HEK293 (cell line): ENCODE data around the gene RING1.

Experiments
- BCL11A ChIP-seq: fragments of 450-650 bp; formaldehyde crosslinking; IDR thresholded peaks from 2 replicates; pipeline ENCODE4 v1.5.1; 2016; ENCODE audit warnings: low read depth, missing biosample characterization, missing genetic modification characterization
- KLF7 ChIP-seq: fragments of 450-650 bp; formaldehyde crosslinking; IDR thresholded peaks from 2 replicates; pipeline ENCODE4 v1.5.1; 2016; ENCODE audit warnings: missing biosample characterization, missing genetic modification characterization, borderline replicate concordance
- KLF8 ChIP-seq: fragments of 450-650 bp; formaldehyde crosslinking; IDR thresholded peaks from 2 replicates; pipeline ENCODE4 v1.5.1; 2016; ENCODE audit warnings: missing biosample characterization, missing genetic modification characterization
- ZBTB1 ChIP-seq: fragments of 450-650 bp; formaldehyde crosslinking; IDR thresholded peaks from 2 replicates; pipeline ENCODE4 v1.5.1; 2016; ENCODE audit warnings: missing biosample characterization, missing genetic modification characterization
- ZBTB17 ChIP-seq: fragments of 450-650 bp; formaldehyde crosslinking; IDR thresholded peaks from 2 replicates; pipeline ENCODE4 v1.5.1; 2016; ENCODE audit warnings: missing biosample characterization, missing genetic modification characterization
- ZBTB20 ChIP-seq: fragments of 450-650 bp; formaldehyde crosslinking; IDR thresholded peaks from 2 replicates; pipeline ENCODE4 v1.5.1; 2016; ENCODE audit warnings: missing biosample characterization, missing genetic modification characterization
- ZFP69B ChIP-seq: fragments of 450-650 bp; formaldehyde crosslinking; IDR thresholded peaks from 2 replicates; pipeline ENCODE4 v1.5.1; 2016; ENCODE audit warnings: missing biosample characterization, missing genetic modification characterization
- ZNF138 ChIP-seq: fragments of 450-650 bp; formaldehyde crosslinking; IDR thresholded peaks from 2 replicates; pipeline ENCODE4 v1.5.1; 2016; ENCODE audit warnings: missing biosample characterization, missing genetic modification characterization, borderline replicate concordance
- ZNF155 ChIP-seq: fragments of 450-650 bp; formaldehyde crosslinking; IDR thresholded peaks from 2 replicates; pipeline ENCODE4 v1.5.1; 2016; ENCODE audit warnings: missing biosample characterization, missing genetic modification characterization
- ZNF274 ChIP-seq, 2 experiments: fragments of 200-500 bp in 1 of 2; fragments of 450-650 bp in 1 of 2; sonication (Bioruptor generic) in 1 of 2; formaldehyde crosslinking in 1 of 2; IDR thresholded peaks; 2 replicates each; pipeline versions ENCODE4 v1.5.1 to v1.6.1; 2014 to 2016; ENCODE audit warnings: borderline replicate concordance in 1 of 2, inconsistent platforms in 1 of 2, low read length in 1 of 2, missing biosample characterization in 1 of 2, missing genetic modification characterization in 1 of 2
- ZNF341 ChIP-seq: fragments of 450-650 bp; formaldehyde crosslinking; IDR thresholded peaks from 2 replicates; pipeline ENCODE4; 2016; ENCODE audit warnings: low read depth, missing biosample characterization, missing genetic modification characterization
- ZNF423 ChIP-seq: fragments of 450-650 bp; formaldehyde crosslinking; IDR thresholded peaks from 2 replicates; pipeline ENCODE4 v1.5.1; 2016; ENCODE audit warnings: missing biosample characterization, missing genetic modification characterization
- ZNF426 ChIP-seq: fragments of 450-650 bp; formaldehyde crosslinking; IDR thresholded peaks from 2 replicates; pipeline ENCODE4 v1.5.1; 2017; ENCODE audit warnings: missing biosample characterization, missing genetic modification characterization, mild to moderate bottlenecking, inconsistent platforms, moderate library complexity
- ZNF48 ChIP-seq: fragments of 450-650 bp; formaldehyde crosslinking; IDR thresholded peaks from 2 replicates; pipeline ENCODE4 v1.5.1; 2016; ENCODE audit warnings: missing biosample characterization, missing genetic modification characterization
- ZNF510 ChIP-seq: fragments of 450-650 bp; formaldehyde crosslinking; IDR thresholded peaks from 2 replicates; pipeline ENCODE4 v1.5.1; 2018; ENCODE audit warnings: mild to moderate bottlenecking, missing genetic modification characterization, missing biosample characterization; ENCODE audit not compliant: insufficient replicate concordance
- ZNF560 ChIP-seq: fragments of 450-650 bp; formaldehyde crosslinking; IDR thresholded peaks from 2 replicates; pipeline ENCODE4 v1.5.1; 2017; ENCODE audit warnings: missing biosample characterization, missing genetic modification characterization, borderline replicate concordance
- ZNF561 ChIP-seq: fragments of 450-650 bp; IDR thresholded peaks from 2 replicates; pipeline ENCODE4 v1.5.1; 2018; ENCODE audit warnings: missing biosample characterization, missing genetic modification characterization, borderline replicate concordance
- ZNF571 ChIP-seq: fragments of 450-650 bp; formaldehyde crosslinking; IDR thresholded peaks from 2 replicates; pipeline ENCODE4 v1.5.0; 2017; ENCODE audit warnings: missing biosample characterization, missing genetic modification characterization
- ZNF596 ChIP-seq: fragments of 450-650 bp; IDR thresholded peaks from 2 replicates; pipeline ENCODE4 v1.5.0; 2018; ENCODE audit warnings: missing biosample characterization, mild to moderate bottlenecking, missing genetic modification characterization, moderate library complexity
- ZNF621 ChIP-seq: fragments of 450-650 bp; formaldehyde crosslinking; IDR thresholded peaks from 2 replicates; pipeline ENCODE4 v1.5.1; 2017; ENCODE audit warnings: missing biosample characterization, missing genetic modification characterization
- ZNF629 ChIP-seq: fragments of 450-650 bp; formaldehyde crosslinking; IDR thresholded peaks from 2 replicates; pipeline ENCODE4 v1.5.1; 2017; ENCODE audit warnings: missing biosample characterization, missing genetic modification characterization
- ZNF791 ChIP-seq: fragments of 450-650 bp; formaldehyde crosslinking; IDR thresholded peaks from 2 replicates; pipeline ENCODE4 v1.5.1; 2016; ENCODE audit warnings: missing biosample characterization, missing genetic modification characterization
- ZSCAN16 ChIP-seq: fragments of 450-650 bp; formaldehyde crosslinking; IDR thresholded peaks from 2 replicates; pipeline ENCODE4 v1.5.1; 2016; ENCODE audit warnings: missing biosample characterization, missing genetic modification characterization
- TF ChIP-seq, protein P1 (sequence below): sonication (generic); formaldehyde crosslinking; IDR thresholded peaks from 2 replicates; pipeline ENCODE4 v1.8.1; 2022; ENCODE audit warnings: mild to moderate bottlenecking, moderate library complexity, missing genetic modification reagents
- TF ChIP-seq, protein P2 (sequence below): fragments of 450-650 bp; formaldehyde crosslinking; IDR thresholded peaks from 2 replicates; pipeline ENCODE4 v1.5.1; 2016; ENCODE audit warnings: missing biosample characterization, missing genetic modification characterization
- TF ChIP-seq, protein P3 (sequence below): fragments of 450-650 bp; formaldehyde crosslinking; IDR thresholded peaks from 2 replicates; pipeline ENCODE4 v1.5.1; 2017; ENCODE audit warnings: missing biosample characterization, missing genetic modification characterization
- TF ChIP-seq, protein P4 (sequence below): fragments of 450-650 bp; formaldehyde crosslinking; IDR thresholded peaks from 2 replicates; pipeline ENCODE4 v1.5.1; 2017; ENCODE audit warnings: missing biosample characterization, missing genetic modification characterization

The RING1 gene

DNA sequence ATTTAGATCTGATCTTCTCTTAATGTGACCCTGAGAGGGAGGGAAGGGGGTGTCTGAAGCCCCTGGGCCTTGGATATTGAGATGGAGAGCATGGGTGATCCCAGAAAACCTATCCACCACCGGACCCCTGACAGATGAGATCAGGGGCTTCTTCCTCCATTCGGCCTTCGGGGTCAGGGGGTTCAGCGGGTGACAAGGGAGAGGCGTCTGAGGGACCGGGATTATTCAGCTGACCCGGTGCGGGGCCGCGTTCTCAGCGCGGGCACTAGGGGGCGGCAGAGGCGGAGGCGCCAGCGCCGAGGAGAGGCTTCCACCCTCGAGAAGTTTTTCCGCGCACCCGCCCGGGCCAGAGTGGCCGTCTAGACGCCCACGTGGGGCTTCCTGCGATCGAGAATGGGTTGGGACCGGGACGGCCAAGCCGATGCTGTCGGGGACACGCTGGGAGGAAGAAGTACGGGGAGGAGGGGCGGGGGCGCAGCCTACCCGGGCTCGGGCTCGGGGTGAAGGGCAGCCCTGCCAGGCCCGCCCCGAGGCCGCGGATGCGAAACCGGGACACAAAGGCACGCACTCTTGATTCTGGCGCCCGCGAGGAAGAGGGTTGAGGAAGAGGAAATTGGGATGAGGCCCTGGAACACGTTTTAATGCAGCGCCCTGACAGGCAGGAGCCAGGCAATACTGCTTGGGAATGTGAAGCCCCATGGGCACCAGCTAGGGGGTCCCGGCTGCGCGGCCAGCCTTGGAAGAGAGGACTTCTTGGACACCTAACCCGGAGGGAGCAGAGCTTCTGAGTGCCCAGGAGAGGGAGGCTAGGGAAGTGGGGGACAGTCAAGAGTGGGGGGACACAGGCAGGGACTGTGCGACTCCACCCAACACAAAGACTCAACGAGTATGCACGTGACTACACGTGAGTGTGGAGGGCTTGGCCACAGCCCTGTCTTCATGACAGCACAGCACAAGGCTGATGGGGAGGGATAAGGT, 46.7 kb upstream of the RING1 start (continued):
- TF ChIP-seq ZBTB20 (tag by site-specific recombination) (peak; percentile 46; the same call in 1 of the 2 replicates), ZFP69B (tag by site-specific recombination) (no peak), ZNF274 (IDR thresholded peaks at IDR 0.05; ENCODE audit: low read length) (no peak), ZNF274 (tag by site-specific recombination; IDR thresholded peaks at IDR 0.05; ENCODE audit: borderline replicate concordance) (no peak), ZSCAN16 (no peak), KLF8 (tag by site-specific recombination) (peak; percentile 51; the same call in 1 of the 2 replicates), ZNF571 (tag by site-specific recombination) (no peak), ZBTB1 (tag by site-specific recombination) (no peak), ZNF621 (tag by site-specific recombination) (no peak), ZNF560 (tag by site-specific recombination) (no peak), ZBTB17 (tag by site-specific recombination) (0 out of 2 replicates have a peak, but pooled peaks have one; percentile 20), ZNF510 (tag by site-specific recombination) (no peak), ZNF155 (tag by site-specific recombination) (no peak), ZNF561 (tag by site-specific recombination) (peak; percentile 84; the same call in 1 of the 2 replicates), BCL11A (tag by site-specific recombination) (no peak), KLF7 (tag by site-specific recombination) (no peak), ZNF48 (tag by site-specific recombination) (no peak), ZNF629 (tag by site-specific recombination) (no peak), ZNF341 (tag by site-specific recombination) (no peak), ZNF423 (tag by site-specific recombination) (no peak), ZNF426 (no peak), ZNF138 (no peak), ZNF791 (tag by site-specific recombination) (no peak), ZNF596 (no peak)
- TF ChIP-seq, protein P1, sequence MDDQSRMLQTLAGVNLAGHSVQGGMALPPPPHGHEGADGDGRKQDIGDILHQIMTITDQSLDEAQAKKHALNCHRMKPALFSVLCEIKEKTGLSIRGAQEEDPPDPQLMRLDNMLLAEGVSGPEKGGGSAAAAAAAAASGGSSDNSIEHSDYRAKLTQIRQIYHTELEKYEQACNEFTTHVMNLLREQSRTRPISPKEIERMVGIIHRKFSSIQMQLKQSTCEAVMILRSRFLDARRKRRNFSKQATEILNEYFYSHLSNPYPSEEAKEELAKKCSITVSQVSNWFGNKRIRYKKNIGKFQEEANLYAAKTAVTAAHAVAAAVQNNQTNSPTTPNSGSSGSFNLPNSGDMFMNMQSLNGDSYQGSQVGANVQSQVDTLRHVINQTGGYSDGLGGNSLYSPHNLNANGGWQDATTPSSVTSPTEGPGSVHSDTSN (CRISPR knock-in tag) = 0 out of 2 replicates have a peak, but pooled peaks have one; percentile 9
- TF ChIP-seq, protein P2, sequence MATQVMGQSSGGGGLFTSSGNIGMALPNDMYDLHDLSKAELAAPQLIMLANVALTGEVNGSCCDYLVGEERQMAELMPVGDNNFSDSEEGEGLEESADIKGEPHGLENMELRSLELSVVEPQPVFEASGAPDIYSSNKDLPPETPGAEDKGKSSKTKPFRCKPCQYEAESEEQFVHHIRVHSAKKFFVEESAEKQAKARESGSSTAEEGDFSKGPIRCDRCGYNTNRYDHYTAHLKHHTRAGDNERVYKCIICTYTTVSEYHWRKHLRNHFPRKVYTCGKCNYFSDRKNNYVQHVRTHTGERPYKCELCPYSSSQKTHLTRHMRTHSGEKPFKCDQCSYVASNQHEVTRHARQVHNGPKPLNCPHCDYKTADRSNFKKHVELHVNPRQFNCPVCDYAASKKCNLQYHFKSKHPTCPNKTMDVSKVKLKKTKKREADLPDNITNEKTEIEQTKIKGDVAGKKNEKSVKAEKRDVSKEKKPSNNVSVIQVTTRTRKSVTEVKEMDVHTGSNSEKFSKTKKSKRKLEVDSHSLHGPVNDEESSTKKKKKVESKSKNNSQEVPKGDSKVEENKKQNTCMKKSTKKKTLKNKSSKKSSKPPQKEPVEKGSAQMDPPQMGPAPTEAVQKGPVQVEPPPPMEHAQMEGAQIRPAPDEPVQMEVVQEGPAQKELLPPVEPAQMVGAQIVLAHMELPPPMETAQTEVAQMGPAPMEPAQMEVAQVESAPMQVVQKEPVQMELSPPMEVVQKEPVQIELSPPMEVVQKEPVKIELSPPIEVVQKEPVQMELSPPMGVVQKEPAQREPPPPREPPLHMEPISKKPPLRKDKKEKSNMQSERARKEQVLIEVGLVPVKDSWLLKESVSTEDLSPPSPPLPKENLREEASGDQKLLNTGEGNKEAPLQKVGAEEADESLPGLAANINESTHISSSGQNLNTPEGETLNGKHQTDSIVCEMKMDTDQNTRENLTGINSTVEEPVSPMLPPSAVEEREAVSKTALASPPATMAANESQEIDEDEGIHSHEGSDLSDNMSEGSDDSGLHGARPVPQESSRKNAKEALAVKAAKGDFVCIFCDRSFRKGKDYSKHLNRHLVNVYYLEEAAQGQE (tag by site-specific recombination) = no peak
- TF ChIP-seq, protein P3, sequence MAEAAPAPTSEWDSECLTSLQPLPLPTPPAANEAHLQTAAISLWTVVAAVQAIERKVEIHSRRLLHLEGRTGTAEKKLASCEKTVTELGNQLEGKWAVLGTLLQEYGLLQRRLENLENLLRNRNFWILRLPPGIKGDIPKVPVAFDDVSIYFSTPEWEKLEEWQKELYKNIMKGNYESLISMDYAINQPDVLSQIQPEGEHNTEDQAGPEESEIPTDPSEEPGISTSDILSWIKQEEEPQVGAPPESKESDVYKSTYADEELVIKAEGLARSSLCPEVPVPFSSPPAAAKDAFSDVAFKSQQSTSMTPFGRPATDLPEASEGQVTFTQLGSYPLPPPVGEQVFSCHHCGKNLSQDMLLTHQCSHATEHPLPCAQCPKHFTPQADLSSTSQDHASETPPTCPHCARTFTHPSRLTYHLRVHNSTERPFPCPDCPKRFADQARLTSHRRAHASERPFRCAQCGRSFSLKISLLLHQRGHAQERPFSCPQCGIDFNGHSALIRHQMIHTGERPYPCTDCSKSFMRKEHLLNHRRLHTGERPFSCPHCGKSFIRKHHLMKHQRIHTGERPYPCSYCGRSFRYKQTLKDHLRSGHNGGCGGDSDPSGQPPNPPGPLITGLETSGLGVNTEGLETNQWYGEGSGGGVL = peak; percentile 76
- TF ChIP-seq, protein P4, sequence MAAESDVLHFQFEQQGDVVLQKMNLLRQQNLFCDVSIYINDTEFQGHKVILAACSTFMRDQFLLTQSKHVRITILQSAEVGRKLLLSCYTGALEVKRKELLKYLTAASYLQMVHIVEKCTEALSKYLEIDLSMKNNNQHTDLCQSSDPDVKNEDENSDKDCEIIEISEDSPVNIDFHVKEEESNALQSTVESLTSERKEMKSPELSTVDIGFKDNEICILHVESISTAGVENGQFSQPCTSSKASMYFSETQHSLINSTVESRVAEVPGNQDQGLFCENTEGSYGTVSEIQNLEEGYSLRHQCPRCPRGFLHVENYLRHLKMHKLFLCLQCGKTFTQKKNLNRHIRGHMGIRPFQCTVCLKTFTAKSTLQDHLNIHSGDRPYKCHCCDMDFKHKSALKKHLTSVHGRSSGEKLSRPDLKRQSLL (tag by site-specific recombination) = no peak
